ENCODE data around the gene SLC13A3.

The SLC13A3 gene

GRCh38 chr20:46572153-46572552 lies 79.1 kb downstream of the SLC13A3 start:
- TF ChIP-seq NFIC (IDR thresholded peaks at IDR 0.05) (no peak), FOXM1 (IDR thresholded peaks at IDR 0.05; ENCODE audit: borderline replicate concordance, low read depth) (no peak), TCF12 (IDR thresholded peaks at IDR 0.05; ENCODE audit: low read depth) (no peak), EP300 (IDR thresholded peaks at IDR 0.05; ENCODE audit: borderline replicate concordance) (no peak), YY1 (IDR thresholded peaks at IDR 0.05; ENCODE audit: low read depth) (no peak), CEBPB (IDR thresholded peaks at IDR 0.05) (no peak), RAD21 (IDR thresholded peaks at IDR 0.05; ENCODE audit: low read depth) (no peak), ZBTB7A (IDR thresholded peaks at IDR 0.05; ENCODE audit: low read depth) (no peak), EGR1 (IDR thresholded peaks at IDR 0.05) (no peak), USF1 (IDR thresholded peaks at IDR 0.05) (no peak), TEAD4 (IDR thresholded peaks at IDR 0.05) (no peak)
- TF ChIP-seq, protein P1, sequence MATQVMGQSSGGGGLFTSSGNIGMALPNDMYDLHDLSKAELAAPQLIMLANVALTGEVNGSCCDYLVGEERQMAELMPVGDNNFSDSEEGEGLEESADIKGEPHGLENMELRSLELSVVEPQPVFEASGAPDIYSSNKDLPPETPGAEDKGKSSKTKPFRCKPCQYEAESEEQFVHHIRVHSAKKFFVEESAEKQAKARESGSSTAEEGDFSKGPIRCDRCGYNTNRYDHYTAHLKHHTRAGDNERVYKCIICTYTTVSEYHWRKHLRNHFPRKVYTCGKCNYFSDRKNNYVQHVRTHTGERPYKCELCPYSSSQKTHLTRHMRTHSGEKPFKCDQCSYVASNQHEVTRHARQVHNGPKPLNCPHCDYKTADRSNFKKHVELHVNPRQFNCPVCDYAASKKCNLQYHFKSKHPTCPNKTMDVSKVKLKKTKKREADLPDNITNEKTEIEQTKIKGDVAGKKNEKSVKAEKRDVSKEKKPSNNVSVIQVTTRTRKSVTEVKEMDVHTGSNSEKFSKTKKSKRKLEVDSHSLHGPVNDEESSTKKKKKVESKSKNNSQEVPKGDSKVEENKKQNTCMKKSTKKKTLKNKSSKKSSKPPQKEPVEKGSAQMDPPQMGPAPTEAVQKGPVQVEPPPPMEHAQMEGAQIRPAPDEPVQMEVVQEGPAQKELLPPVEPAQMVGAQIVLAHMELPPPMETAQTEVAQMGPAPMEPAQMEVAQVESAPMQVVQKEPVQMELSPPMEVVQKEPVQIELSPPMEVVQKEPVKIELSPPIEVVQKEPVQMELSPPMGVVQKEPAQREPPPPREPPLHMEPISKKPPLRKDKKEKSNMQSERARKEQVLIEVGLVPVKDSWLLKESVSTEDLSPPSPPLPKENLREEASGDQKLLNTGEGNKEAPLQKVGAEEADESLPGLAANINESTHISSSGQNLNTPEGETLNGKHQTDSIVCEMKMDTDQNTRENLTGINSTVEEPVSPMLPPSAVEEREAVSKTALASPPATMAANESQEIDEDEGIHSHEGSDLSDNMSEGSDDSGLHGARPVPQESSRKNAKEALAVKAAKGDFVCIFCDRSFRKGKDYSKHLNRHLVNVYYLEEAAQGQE (IDR thresholded peaks at IDR 0.05; ENCODE audit: low read depth) = no peak

DNA sequence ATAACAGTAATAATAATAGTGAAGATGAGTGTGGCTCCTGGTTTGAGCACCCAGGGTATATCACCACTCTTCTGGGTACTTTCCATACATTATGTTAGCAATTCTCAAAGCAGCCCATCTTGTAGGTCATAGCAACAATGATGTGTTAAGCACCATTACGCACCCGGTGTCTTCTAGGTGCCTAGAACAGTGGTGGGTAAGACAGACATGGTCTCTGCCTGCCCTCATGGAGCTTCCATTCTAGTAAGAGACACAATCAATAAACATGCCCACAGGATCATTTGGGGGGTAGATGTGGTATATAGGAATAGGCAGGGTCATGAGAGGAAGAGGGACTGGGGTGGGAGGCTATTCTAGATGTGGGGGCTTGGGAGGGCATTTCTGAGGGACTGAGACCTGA lies 79.8 kb downstream of the SLC13A3 start:
- no peak for TF ChIP-seq EP300 (IDR thresholded peaks at IDR 0.05; ENCODE audit: borderline replicate concordance)
- no peak for TF ChIP-seq FOXM1 (IDR thresholded peaks at IDR 0.05; ENCODE audit: borderline replicate concordance, low read depth)
- TF ChIP-seq USF1 (IDR thresholded peaks at IDR 0.05) = no peak
- no peak for TF ChIP-seq ZBTB7A (IDR thresholded peaks at IDR 0.05; ENCODE audit: low read depth)
- no peak for TF ChIP-seq NFIC (IDR thresholded peaks at IDR 0.05)
- TF ChIP-seq TEAD4 (IDR thresholded peaks at IDR 0.05) = no peak
- no peak for TF ChIP-seq CEBPB (IDR thresholded peaks at IDR 0.05)
- no peak for TF ChIP-seq RAD21 (IDR thresholded peaks at IDR 0.05; ENCODE audit: low read depth)
- TF ChIP-seq EGR1 (IDR thresholded peaks at IDR 0.05) = no peak
- no peak for TF ChIP-seq CREB1 (IDR thresholded peaks at IDR 0.05; ENCODE audit: low read depth)

DNA sequence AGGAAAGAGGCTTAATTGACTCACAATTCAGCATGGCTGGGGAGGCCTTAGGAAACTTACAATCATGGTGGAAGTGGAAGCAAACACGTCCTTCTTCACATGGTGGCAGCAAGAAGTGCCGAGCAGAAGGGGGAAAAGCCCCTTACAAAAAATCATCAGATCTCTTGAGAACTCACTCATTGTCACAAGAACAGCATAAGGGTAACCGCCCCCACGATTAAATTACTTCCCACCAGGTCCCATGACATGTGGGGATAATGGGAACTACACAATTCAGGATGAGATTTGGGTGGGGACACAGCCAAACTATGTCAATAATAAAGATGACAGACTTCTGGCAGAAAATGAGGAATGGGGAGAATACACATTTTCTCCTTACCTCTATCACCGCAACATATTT lies 80.3 kb downstream of the SLC13A3 start:
- TF ChIP-seq CREB1 (IDR thresholded peaks at IDR 0.05; ENCODE audit: low read depth) (no peak), FOXM1 (IDR thresholded peaks at IDR 0.05; ENCODE audit: borderline replicate concordance, low read depth) (no peak), USF1 (IDR thresholded peaks at IDR 0.05) (no peak), TCF12 (IDR thresholded peaks at IDR 0.05; ENCODE audit: low read depth) (no peak), CEBPB (IDR thresholded peaks at IDR 0.05) (no peak), EP300 (IDR thresholded peaks at IDR 0.05; ENCODE audit: borderline replicate concordance) (no peak), NFIC (IDR thresholded peaks at IDR 0.05) (no peak), ZBTB7A (IDR thresholded peaks at IDR 0.05; ENCODE audit: low read depth) (no peak)
- TF ChIP-seq, protein P1 (IDR thresholded peaks at IDR 0.05; ENCODE audit: low read depth) = no peak

DNA sequence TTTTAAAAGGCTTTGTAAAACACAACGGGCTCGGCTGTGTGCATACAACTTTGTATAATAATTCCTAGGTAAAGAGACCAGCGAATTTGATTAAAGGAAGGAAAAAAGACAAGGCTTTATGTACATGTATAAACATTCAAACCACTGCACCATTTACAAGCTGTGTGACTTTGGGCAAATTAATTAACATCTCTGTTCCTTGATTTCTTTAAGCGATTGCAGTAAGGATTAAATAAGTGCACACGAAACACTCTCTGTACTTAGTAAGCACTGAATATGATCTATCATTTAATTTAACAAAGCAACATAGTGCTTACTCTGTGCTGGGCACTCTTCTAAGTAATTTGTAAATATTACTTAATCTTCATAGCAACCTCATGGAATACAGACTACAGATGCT lies 81.3 kb downstream of the SLC13A3 start:
- TF ChIP-seq TEAD4 (IDR thresholded peaks at IDR 0.05) (no peak), CEBPB (IDR thresholded peaks at IDR 0.05) (no peak), ZBTB7A (IDR thresholded peaks at IDR 0.05; ENCODE audit: low read depth) (no peak), NFIC (IDR thresholded peaks at IDR 0.05) (no peak), TAF1 (IDR thresholded peaks at IDR 0.05; ENCODE audit: low read depth) (no peak), USF1 (IDR thresholded peaks at IDR 0.05) (no peak), CREB1 (IDR thresholded peaks at IDR 0.05; ENCODE audit: low read depth) (no peak), EGR1 (IDR thresholded peaks at IDR 0.05) (no peak), FOXM1 (IDR thresholded peaks at IDR 0.05; ENCODE audit: borderline replicate concordance, low read depth) (no peak), TCF12 (IDR thresholded peaks at IDR 0.05; ENCODE audit: low read depth) (no peak), EP300 (IDR thresholded peaks at IDR 0.05; ENCODE audit: borderline replicate concordance) (no peak), YY1 (IDR thresholded peaks at IDR 0.05; ENCODE audit: low read depth) (no peak), RAD21 (IDR thresholded peaks at IDR 0.05; ENCODE audit: low read depth) (no peak)
- TF ChIP-seq, protein P2, sequence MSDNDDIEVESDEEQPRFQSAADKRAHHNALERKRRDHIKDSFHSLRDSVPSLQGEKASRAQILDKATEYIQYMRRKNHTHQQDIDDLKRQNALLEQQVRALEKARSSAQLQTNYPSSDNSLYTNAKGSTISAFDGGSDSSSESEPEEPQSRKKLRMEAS (IDR thresholded peaks at IDR 0.05) = no peak
- TF ChIP-seq, protein P1 (IDR thresholded peaks at IDR 0.05; ENCODE audit: low read depth) = no peak

Measured in Ishikawa (cell line).